ENCODE results near the gene STK32C. TPM values are rescaled to one million over a fixed set of nuclear protein-coding genes. Genes with fewer than 3 reads are reported as not detected.

Gene STK32C
- 34.8 to 50.9 TPM (median 48.3 TPM) in 5 replicates for total RNA-seq (2022; extraction: Qiagen RNA extraction; ENCODE audit: low read depth)

DNA sequence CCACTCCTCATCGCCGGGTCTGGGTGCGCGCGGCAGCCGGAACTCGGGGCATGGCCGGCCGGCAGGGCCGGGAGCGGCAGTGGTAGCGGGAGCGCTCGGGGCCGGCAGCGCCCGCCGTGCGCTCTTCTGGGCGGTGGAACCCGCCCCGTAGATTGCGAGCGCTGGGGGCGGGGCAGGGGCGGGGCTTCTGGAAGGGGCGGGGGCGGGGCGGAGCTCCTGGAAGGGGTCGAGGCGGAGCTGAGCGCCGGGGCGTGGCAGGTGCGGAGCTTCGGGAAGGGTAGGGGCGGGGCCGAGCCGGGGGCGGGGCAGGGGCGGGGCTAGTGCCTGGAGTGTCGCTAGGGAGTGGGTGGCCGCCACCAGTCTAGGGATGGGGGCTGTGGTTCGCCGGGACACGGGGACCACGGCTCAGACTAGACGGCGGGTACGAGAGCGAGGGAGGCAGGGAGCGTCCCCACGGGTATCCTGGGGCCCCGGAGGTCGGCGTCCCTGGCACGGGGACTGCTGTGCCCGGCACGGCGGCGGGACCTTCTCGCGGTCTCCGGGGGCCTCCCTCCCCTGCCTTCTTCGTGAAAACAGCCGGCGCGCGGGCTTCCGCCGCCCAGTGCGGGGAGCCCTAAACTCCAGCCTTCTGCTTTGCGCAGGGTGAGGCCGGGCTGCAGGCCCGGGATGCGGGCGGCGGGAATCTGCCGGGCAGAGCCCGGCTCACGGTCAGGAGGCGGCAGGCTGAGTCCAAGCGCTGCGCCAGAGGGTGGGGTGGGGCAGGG lies at the start of gene STK32C:
Gene STK32C, minus strand, starts transcription at position 128 of the 764 bp plus-strand sequence. Its CDS starts 117 bp downstream, at position 11.

DNA sequence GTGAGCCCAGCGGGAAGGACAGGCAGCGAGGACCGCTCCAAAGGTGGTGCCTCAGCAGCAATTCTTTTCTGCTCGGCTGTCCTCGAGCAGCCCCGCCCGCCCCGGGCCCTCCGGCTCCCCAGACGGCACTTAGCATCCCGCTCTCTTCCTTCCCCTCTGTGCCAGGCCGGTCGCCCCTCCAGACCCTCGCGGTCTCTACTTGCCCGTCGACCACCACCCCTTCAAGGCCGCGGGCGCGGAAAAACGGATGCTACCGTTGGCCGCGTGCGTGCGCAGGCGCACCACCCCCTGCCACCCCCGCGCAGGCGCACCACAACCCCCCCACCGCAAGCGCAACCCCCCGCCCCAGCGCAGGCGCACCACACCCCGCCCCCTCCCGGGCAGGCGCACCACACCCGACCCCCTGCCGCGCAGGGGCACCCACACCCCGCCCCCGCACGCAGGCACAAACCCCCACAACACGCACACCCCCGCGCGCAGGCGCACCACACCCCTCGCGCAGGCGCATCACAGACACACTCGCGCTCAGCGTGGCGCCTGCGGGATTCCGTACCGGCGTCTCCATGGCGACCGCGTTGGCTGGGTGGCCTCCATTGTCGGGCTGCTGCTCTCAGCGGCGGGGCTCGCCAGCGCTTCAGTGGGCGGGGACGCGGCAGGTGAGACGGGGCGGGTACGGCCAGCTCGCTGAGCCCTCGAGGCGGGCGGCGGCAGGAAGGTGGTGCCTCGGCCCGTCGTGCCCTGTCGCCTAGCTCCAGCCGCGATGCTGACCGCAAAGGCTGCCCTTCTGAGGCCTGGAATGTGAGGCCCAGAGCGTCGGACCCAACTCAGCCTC lies 24.1 kb upstream of the STK32C start, which contains the start of gene LRRC27:
Gene LRRC27, plus strand, starts transcription at position 593 of the 832 bp plus-strand sequence. CDS start 1,332 bp downstream, outside the sequence.

DNA sequence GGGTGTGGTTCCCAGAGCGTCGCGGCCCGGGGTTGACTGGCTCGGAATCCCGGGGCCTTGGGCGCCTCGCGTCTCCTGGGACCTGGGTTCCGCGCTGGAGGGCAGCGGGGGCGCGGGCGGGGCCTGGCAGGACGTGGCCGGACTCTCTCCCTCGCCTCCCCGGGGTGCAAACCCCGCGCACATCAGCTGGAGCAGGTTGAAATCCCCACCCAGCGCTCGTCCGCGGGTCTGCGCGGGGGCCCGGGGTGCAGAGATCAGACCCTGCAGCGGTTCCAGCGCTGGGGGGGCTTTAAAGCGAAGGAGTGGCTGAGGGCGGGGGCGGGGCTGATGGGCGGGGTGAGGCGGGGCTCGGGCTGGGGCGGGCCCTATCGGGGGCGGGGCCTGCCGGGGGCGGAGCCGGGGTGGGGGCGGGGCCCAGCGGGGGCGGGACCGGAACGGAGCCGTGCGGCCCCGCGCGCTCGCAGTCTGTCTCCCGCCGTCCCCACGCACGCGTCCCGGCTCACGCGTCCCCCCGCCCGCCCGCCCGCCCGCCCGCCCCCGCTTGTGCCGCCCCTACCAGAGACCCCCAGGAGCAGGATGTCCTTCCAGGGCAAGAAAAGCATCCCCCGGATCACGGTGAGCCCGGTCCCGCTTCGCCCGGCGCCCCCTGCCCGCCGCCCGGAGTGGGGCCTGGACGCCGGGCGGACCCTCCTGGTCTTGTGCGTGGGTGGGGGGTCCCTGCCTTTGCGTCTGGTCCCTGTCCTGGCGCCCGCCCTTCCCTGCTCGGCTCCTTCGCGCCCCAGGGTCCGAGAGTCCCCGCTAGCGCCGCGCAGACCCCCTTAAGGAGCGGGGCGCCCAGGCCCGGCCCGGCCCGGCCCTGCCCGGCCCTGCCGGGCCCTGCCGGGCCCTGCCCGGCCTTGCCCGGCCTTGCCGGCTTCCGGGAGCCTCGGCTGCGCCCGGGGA lies 121.0 kb downstream of the STK32C start, which contains the start of gene DPYSL4:
Gene DPYSL4, plus strand, starts transcription at position 461 of the 942 bp plus-strand sequence. Its CDS starts 116 bp downstream, at position 577.

Other genes starting within 250 kb of the STK32C start
- gene JAKMIP3, start 242.0 kb downstream of the STK32C start, total RNA-seq (2022; extraction: Qiagen RNA extraction; ENCODE audit: low read depth): 1.8 to 2.1 TPM (median 1.9 TPM) in 5 replicates
- 14.3 to 20.5 TPM (median 19.1 TPM) in 5 replicates for gene DPYSL4, start 121.0 kb downstream of the STK32C start, total RNA-seq (2022; extraction: Qiagen RNA extraction; ENCODE audit: low read depth)
- gene LRRC27, start 24.2 kb upstream of the STK32C start, total RNA-seq (2022; extraction: Qiagen RNA extraction; ENCODE audit: low read depth): 5.4 to 6.4 TPM (median 5.6 TPM) in 5 replicates
- gene PWWP2B, start 89.2 kb upstream of the STK32C start, total RNA-seq (2022; extraction: Qiagen RNA extraction; ENCODE audit: low read depth): 10.2 to 16.8 TPM (median 16.5 TPM) in 5 replicates
- gene INPP5A, start 229.8 kb upstream of the STK32C start, total RNA-seq (2022; extraction: Qiagen RNA extraction; ENCODE audit: low read depth): 12.7 to 17.3 TPM (median 13.9 TPM) in 5 replicates